Vagina (tissue), 2 donors: ENCODE data around the gene MPHOSPH6.

Source experiments
- CTCF ChIP-seq, 3 experiments: fragments of 450-650 bp in 2 of 3; fragments of 200-600 bp in 1 of 3; sonication (generic) in 1 of 3; IDR thresholded peaks; one replicate each; pipeline ENCODE4 v1.5.1; 2017 to 2019; ENCODE audit warnings: antibody characterized with exemption in 3 of 3, mild to moderate bottlenecking in 2 of 3, moderate library complexity in 2 of 3
- POLR2A ChIP-seq, 2 donors: fragments of 450-650 bp; IDR thresholded peaks; one replicate each; pipeline ENCODE4 v1.6.1; 2017; ENCODE audit warnings: antibody characterized with exemption in 2 of 2, mild to moderate bottlenecking in 2 of 2, moderate library complexity in 2 of 2
- POLR2AphosphoS5 ChIP-seq, 2 donors: sonication (generic); formaldehyde crosslinking; IDR thresholded peaks; one replicate each; pipeline ENCODE4 v1.9.0; 2017; ENCODE audit warnings: antibody characterized with exemption in 2 of 2, mild to moderate bottlenecking in 2 of 2, low read depth in 1 of 2; ENCODE audit not compliant: insufficient read depth in 1 of 2

- no peak for TF ChIP-seq CTCF (IDR thresholded peaks at IDR 0.05)
- TF ChIP-seq POLR2A (IDR thresholded peaks at IDR 0.05): no peak
- TF ChIP-seq POLR2AphosphoS5 (IDR thresholded peaks at IDR 0.05; ENCODE audit: insufficient read depth in 1 of 2, low read depth in 1 of 2): no peak
Measured at GRCh38 chr16:82177555-82177954, 7.5 kb upstream of the MPHOSPH6 start.
